EH (cell line): ENCODE data around the gene SPAG9.

Experiments
- DNase-seq: peaks from one replicate; pipeline ENCODE4 v3.0.0-alpha.2; 2015; ENCODE audit warnings: low read depth

SPAG9 gene

GRCh38 chr17:51044976-51045375 is 75.7 kb downstream of the SPAG9 start:
- DNase-seq = no peak

DNA sequence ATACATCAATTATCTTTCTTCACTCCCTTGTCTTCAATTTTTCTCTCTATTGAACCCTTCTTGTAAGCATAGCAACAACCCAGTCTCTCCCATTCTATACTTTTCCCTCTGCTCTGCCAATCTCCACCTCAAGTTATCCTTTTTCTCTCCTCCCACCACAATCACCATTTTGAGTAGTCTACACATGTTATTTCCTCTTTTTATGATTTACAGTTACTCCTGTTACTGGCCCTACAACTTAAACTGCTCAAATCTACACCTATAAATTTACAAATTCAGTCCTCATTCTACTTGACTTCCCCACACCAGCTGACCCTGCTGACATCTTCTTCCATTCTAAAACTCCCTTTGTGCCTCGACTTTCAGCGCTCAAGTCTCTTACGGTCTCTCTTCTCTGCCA is 84.6 kb downstream of the SPAG9 start:
- no peak for DNase-seq

GRCh38 chr17:51035431-51035830 is 85.2 kb downstream of the SPAG9 start:
- DNase-seq = peak; percentile 92

GRCh38 chr17:51034800-51035199 is 85.9 kb downstream of the SPAG9 start:
- DNase-seq = no peak

GRCh38 chr17:51032850-51033249 is 87.8 kb downstream of the SPAG9 start:
- peak; percentile 48 for DNase-seq

DNA sequence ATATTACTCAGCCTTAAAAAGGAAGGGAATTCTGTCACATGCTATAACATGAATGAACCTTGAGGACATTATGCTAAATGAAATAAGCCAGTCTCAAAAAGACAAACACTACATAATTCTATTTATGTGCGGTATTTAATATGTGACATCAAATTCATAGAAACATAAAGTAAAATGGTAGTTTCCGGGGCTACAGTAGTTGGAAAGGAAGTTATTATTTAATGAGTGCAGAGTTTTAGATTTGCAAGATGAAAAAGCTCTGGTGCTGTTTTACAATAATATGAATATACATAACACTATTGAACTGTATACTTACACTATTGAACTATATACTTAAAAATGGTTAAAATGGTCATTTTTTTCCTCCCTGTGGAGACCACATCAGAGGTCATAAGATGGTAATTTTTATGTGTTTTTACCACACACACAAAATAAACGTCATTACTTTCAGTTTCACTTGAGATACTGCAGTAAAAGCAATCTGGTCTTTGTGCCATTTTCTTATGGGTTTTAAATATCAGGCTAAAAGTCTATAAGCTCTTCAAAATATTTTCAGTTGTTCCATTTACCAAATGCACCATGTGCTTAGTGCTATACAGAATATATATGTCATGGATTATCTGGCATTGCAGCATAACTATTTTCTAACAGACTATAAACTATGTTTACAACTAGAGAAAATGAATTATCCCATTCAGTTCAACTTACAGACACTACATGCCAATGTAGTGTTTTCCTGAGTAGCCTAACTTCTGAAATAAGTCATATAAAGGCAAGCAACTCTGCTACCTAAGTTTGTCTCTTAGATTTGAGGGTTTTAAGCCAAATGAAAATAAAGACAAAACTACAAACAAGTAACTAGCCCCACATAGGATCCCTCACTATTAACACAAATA is 90.9 kb downstream of the SPAG9 start:
- DNase-seq = peak; percentile 54

DNA sequence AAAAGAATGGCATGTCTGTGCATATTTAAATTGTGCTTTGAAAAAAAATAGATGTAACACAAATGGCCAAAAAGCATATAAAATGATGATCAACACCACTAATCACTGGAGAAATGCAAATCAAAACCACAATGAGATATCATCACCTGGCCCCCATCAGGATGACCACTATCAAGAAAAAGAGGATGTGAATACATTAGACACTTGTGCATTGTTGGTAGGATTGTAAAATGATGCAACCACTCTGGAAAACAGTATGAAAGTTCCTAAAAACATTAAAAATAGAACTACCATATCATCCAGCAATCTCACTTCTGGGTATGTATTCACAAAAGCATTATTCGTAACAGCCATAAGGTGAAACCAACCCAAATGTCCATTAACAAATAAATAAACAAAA is 91.5 kb downstream of the SPAG9 start:
- DNase-seq = no peak

DNA sequence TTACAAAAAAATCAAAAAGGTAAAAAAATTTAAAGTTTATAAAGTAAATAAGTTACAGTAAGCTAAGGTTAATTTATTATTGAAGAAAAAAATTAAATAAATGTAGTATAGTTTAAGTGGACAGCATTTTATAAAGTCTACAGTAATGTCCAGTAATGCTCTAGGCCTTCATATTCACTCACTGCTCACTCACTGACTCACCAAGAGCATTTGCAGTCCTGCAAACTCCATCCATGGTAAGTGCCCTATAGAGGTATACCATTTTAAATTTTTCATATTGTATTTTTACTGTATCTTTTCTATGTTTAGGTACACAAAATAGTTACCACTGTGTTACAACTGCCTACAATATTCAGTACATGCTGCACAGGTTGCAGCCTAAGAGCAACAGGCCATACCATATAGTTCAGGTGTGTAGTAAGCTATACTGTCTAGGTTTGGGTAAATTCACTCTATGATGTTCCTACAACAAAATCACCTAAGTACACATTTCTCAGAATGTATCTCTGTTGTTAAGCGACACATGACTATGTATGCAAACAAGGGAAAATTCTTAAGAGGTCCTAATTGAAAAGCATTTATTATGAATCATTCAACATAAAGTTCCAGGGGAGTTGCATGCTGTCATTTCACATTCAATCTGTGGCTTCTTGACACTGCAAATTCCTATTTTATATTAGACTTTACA is 92.3 kb downstream of the SPAG9 start:
- no peak for DNase-seq

DNA sequence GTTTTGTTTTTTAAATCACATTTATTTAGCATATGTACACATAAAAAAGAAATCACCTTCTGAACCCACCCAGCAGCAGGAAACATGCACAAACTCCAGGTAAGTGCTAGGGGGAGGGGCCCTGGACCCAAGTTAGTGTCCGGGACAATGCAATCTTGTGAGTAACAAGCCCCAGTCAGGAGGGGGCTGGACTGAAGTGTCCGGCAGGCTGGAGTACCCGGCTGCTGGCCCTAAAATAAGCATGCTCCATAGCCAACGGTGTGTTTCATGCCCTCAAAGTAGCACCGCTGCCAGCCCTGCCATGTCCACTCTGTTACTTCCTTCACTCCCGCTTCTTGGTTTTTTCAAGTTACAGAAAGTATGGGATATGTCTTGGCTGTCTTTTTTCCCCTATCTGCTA is 102.1 kb downstream of the SPAG9 start:
- no peak for DNase-seq

- DNase-seq = no peak
These were observed 103.4 kb downstream of the SPAG9 start for GRCh38 chr17:51017270-51017669.

DNA sequence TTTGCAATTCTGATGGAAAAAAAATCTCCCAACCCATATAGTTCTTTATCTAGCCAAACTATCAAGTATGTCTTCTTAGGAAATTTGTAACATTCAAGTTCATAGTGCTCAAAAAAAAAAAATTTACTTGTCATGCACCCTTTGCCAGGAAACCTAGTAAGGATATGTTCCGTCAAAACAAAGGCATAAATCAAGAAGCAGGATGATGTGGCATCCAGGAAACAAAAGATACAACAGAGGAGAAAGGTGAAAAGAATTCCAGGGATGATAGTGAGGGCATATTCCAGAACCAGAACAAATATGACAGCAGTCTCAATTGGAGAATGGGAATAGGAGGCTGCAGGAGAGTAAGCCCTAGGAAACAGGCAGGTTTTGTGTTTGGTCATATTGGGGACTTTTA is 104.6 kb downstream of the SPAG9 start:
- peak; percentile 5 for DNase-seq

DNA sequence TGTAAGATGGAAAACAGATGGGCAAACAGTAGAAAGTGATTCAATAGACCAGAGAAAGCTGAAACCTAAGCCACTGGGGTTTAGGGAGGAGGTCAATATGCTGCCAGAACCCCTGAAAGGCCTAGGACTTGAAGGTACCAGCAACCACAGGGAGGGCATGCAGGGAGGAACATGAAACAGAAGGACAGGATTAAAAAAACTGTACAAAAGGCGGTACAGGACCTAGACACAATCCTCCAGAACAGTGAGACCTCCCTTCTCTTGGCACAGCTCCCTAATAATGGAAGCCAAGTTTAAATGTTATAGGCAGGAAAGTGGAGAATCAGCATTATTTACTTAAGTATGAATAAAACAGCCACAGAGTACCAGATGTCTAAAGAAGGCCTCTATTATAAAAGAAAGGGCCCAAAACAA is 105.5 kb downstream of the SPAG9 start:
- peak; percentile 8 for DNase-seq

DNA sequence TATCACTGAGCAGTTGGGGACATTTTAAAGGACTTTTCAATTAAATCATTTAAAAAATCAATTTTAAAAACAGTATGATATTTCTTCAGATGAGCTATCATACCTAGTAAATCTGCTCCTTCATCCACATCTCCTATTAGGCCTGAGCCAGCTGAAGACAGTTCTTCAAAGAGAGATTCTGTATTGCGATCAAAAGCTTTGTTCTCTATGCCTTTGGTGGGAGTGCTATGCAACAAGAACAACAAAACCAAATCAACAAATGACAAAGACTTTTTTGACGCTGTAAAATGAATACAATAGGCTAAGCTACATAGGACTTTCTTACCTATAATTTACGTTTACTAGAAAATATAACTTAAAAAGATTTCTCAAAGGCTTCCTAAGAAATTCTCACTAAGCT is 106.5 kb downstream of the SPAG9 start:
- DNase-seq = no peak

GRCh38 chr17:51013322-51013721 is 107.3 kb downstream of the SPAG9 start:
- no peak for DNase-seq

GRCh38 chr17:51012538-51012937 is 108.1 kb downstream of the SPAG9 start:
- no peak for DNase-seq

DNA sequence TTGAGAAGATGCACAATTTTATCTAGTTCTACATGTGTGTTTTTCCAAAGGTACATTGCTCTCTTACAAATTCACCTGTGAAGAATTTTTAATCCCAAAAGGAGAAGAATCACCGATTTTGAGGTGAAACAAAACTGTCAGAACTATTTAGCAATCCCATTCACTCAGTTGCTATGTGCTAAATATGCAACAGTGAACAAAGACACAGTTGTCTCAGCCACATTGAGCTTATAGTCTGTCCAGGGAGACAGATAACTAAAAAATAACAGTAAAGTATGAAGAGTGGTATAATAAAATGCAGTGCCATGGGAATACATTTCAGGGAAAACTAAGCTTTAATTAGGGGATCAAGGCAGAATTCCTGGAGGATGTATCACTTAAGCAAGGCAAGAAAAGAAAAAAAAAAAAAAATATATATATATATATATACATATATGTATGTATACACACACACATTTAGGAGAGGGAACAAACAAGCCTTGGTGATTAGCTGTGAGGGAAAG is 110.4 kb downstream of the SPAG9 start:
- DNase-seq = peak; percentile 48

DNA sequence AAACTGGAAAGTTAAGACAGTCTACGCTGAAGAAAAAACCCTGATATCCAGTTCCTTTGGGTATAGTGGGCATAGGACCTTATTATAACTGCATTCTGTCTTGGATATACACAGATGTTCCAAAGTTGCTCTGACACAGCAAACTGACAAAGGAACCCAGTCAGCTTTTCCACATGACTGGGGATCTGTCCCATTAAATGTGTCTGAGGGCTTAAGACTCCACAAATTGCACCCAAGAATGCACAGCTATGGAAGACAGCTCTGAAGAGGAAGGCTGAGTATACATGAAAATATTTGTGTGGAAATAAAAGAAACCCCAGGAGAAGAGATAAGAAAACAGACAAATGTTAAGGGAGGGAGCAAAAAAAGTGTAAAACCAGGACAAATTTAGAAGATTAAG is 114.1 kb downstream of the SPAG9 start:
- DNase-seq = peak; percentile 81

DNA sequence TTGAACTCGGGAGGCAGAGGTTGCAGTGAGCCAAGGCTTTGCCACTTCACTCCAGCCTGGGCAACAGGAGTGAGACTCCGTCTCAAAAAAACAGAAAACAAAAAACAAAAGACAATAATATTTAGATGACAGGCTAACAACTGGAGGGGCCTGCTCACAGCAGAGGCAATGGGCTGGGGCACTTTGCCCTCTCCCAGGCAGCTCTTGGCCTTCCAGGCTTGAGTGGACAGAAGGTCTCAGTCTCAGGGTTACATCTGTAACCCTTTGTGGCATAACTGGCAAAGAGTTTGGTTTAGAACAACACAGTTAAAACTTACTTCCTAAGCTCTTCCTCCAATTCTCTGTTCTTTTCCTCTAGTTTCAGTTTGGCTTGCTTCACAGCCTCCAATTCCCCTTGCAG is 114.9 kb downstream of the SPAG9 start:
- no peak for DNase-seq

- no peak for DNase-seq
These were observed 116.4 kb downstream of the SPAG9 start for GRCh38 chr17:51004249-51004648.

GRCh38 chr17:51000835-51001638 is 119.6 kb downstream of the SPAG9 start:
- DNase-seq = peak; percentile 76

DNA sequence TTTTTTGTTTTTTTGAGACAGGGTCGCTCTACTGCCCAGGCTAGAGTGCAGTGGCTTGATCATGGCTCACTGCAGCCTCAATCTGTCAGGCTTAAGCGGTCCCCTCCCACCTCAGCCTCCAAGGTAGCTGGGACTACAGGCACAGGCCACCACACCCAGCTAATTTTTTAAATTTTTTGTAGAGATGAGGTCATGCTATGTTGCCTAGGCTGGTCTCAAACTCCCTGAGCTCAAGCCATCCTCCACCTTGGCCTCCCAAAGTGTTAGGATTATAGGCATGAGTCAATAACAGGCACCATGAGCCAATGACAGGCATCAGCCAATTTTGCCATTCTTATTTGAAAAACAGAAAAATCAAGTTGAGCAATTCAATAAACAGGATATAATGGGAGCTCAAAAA is 125.0 kb downstream of the SPAG9 start:
- no peak for DNase-seq

DNA sequence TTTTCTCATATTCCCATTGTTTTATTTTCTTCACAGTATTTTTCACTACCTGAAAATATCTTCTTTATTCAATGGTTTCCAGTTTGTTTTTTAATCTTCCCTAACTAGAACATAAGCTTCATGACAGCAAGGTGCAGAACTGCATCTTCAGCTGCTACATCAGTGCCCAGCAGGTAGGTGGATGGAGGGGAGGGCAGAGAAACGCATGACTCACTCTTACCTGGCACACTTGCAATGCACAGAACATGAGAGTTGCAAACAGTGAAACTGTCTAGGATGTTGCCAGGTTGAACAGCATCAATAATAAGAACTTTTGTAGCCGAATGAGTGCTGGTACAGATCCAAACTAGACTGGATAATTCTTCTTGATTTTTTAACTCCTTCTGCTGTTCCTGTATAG is 127.1 kb downstream of the SPAG9 start:
- no peak for DNase-seq
